Activated CD4-positive, CD25-positive, alpha-beta regulatory T cell treated with anti-CD3 and anti-CD28 coated beads, Interleukin-2, amount 50 U/mL, for 24 hours (primary cell): ENCODE measurements around the gene FMO1.
"Not testable (repeated sequence)": the region's sequence is repeated elsewhere in the genome, so short reads cannot be mapped to it uniquely, and the experiment has no call there.

Experiments
- ATAC-seq, 2 donors: fragments of 150-1000 bp; cut with Tn5 transposase; one replicate each; pipeline ENCODE4 v1.10.0; 2021; ENCODE audit warnings: mild to moderate bottlenecking in 1 of 2, moderate library complexity in 1 of 2

Gene FMO1

GRCh38 chr1:171286032-171286705 lies 37.9 kb downstream of the FMO1 start:
- ATAC-seq, result no peak

- ATAC-seq, result no peak
Measured at GRCh38 chr1:171290621-171291020, 42.3 kb downstream of the FMO1 start.

GRCh38 chr1:171292799-171293198 lies 44.5 kb downstream of the FMO1 start:
- no peak for ATAC-seq

- ATAC-seq, result not testable (repeated sequence)
Measured at GRCh38 chr1:171295383-171295782, 47.1 kb downstream of the FMO1 start.

- ATAC-seq, result no peak
Measured at GRCh38 chr1:171295821-171296220, 47.5 kb downstream of the FMO1 start.

- ATAC-seq, result no peak
Measured at GRCh38 chr1:171296897-171297296, 48.6 kb downstream of the FMO1 start.

GRCh38 chr1:171298696-171299095 lies 50.4 kb downstream of the FMO1 start:
- ATAC-seq, result no peak

GRCh38 chr1:171299342-171299741 lies 51.0 kb downstream of the FMO1 start:
- ATAC-seq, result no peak

GRCh38 chr1:171300401-171300800 lies 52.1 kb downstream of the FMO1 start:
- no peak for ATAC-seq

GRCh38 chr1:171310661-171311087 lies 62.4 kb downstream of the FMO1 start:
- no peak for ATAC-seq

GRCh38 chr1:171311771-171312558 lies 63.7 kb downstream of the FMO1 start:
- no peak for ATAC-seq

- no peak for ATAC-seq
Measured at GRCh38 chr1:171313319-171313834, 65.1 kb downstream of the FMO1 start.

GRCh38 chr1:171313835-171314320 lies 65.6 kb downstream of the FMO1 start, which contains the start of gene FMO4:
Gene FMO4, plus strand, starts transcription at chr1:171314183. Its CDS starts 5,643 bp downstream, at chr1:171319826.
- ATAC-seq, result peak; percentile 100

- ATAC-seq, result no peak
Measured at GRCh38 chr1:171329251-171329650, 81.0 kb downstream of the FMO1 start.

GRCh38 chr1:171334024-171334640 lies 85.8 kb downstream of the FMO1 start:
- no peak for ATAC-seq
